DOHH2 (cell line): ENCODE measurements around the gene FILIP1L.

Experiments
- H3F3A ChIP-seq: fragments of 200-600 bp; sonication (generic), shearing (Covaris generic); 2 replicates; pipeline ENCODE4 v1.6.0; 2016; ENCODE audit warnings: antibody characterized with exemption, mild to moderate bottlenecking; ENCODE audit not compliant: control insufficient read depth, insufficient read depth
- H3K27ac ChIP-seq: fragments of 200-600 bp; sonication (generic); 2 replicates; pipeline ENCODE4 v1.5.1; 2014; ENCODE audit warnings: low read depth, mild to moderate bottlenecking, low read length, moderate library complexity
- H3K27me3 ChIP-seq: fragments of 200-600 bp; sonication (generic); 2 replicates; pipeline ENCODE4 v1.6.1; 2014; ENCODE audit warnings: mild to moderate bottlenecking, low read length, mixed read lengths; ENCODE audit not compliant: control insufficient read depth
- H3K36me3 ChIP-seq: fragments of 200-600 bp; sonication (generic); 2 replicates; pipeline ENCODE4 v1.6.1; 2014; ENCODE audit warnings: mild to moderate bottlenecking, low read length, moderate library complexity, mixed read lengths; ENCODE audit not compliant: control insufficient read depth
- H3K4me1 ChIP-seq: fragments of 200-600 bp; sonication (generic); 2 replicates; pipeline ENCODE4 v1.6.1; 2014; ENCODE audit warnings: mild to moderate bottlenecking, low read length, mixed read lengths; ENCODE audit not compliant: control insufficient read depth
- H3K4me2 ChIP-seq: fragments of 200-600 bp; sonication (generic); 2 replicates; pipeline ENCODE4 v1.6.0; 2014; ENCODE audit warnings: mild to moderate bottlenecking, low read length, moderate library complexity
- H3K4me3 ChIP-seq: fragments of 200-600 bp; sonication (generic); 2 replicates; pipeline ENCODE4 v1.5.1; 2014; ENCODE audit warnings: mild to moderate bottlenecking, low read length, mixed read lengths
- H3K79me2 ChIP-seq: fragments of 200-600 bp; sonication (generic); 2 replicates; pipeline ENCODE4 v1.6.1; 2014; ENCODE audit warnings: mild to moderate bottlenecking, low read length, mixed read lengths; ENCODE audit not compliant: control insufficient read depth
- H3K9me2 ChIP-seq: fragments of 200-600 bp; sonication (generic); replicated peaks from 2 replicates; pipeline ENCODE4 v1.6.1; 2014; ENCODE audit warnings: mild to moderate bottlenecking, low read length, mixed read lengths; ENCODE audit not compliant: control insufficient read depth
- H3K9me3 ChIP-seq: fragments of 200-600 bp; sonication (generic); 2 replicates; pipeline ENCODE4 v1.6.1; 2014; ENCODE audit warnings: antibody characterized with exemption, low read length, mixed read lengths; ENCODE audit not compliant: control insufficient read depth, insufficient read depth
- H4K20me1 ChIP-seq: fragments of 200-600 bp; sonication (generic); 2 replicates; pipeline ENCODE4 v1.6.0; 2014; ENCODE audit warnings: low read depth, mild to moderate bottlenecking, antibody characterized with exemption, low read length, moderate library complexity; ENCODE audit not compliant: control insufficient read depth, insufficient read depth
- CTCF ChIP-seq: fragments of 200-600 bp; sonication (generic); IDR thresholded peaks from one replicate; pipeline ENCODE4 v1.5.1; 2014; ENCODE audit warnings: antibody characterized with exemption, mild to moderate bottlenecking, low read depth, low read length; ENCODE audit not compliant: poor library complexity, severe bottlenecking
- EZH2phosphoT487 ChIP-seq: fragments of 200-600 bp; sonication (generic); IDR thresholded peaks from 2 replicates; pipeline ENCODE4 v1.6.1; 2017; ENCODE audit warnings: borderline replicate concordance, mild to moderate bottlenecking, antibody characterized with exemption, low read length, moderate library complexity, mixed read lengths

Gene FILIP1L

GRCh38 chr3:99850608-99851007 lies 263.7 kb downstream of the FILIP1L start:
- Histone ChIP-seq H3K27me3 (no peaks in the 10 kb centered on the region), H3K27ac (no peak overlapping the region), H3K9me3 (no peaks in the 10 kb centered on the region), H3K79me2 (peaks cover 87% of the 10 kb centered on the region), H3K4me1 (peaks cover 1% of the 10 kb centered on the region), H3K4me2 (no peak overlapping the region), H3K9me2 (no peaks in the 10 kb centered on the region), H4K20me1 (peaks cover 15% of the 10 kb centered on the region; the same call in 1 of the 2 replicates), H3F3A (no peaks in the 10 kb centered on the region; the same call in 1 of the 2 replicates), H3K4me3 (no peak overlapping the region), H3K36me3 (no peaks in the 10 kb centered on the region)
- TF ChIP-seq EZH2phosphoT487 (no peak), CTCF (no peak)

GRCh38 chr3:99848433-99848832 lies 265.9 kb downstream of the FILIP1L start:
- Histone ChIP-seq H3K9me3 (no peaks in the 10 kb centered on the region), H3K27me3 (no peaks in the 10 kb centered on the region), H3K9me2 (no peaks in the 10 kb centered on the region), H3F3A (no peaks in the 10 kb centered on the region; the same call in 1 of the 2 replicates), H4K20me1 (peaks cover 19% of the 10 kb centered on the region; the same call in 1 of the 2 replicates), H3K4me1 (peaks cover 20% of the 10 kb centered on the region), H3K27ac (no peak overlapping the region), H3K4me3 (no peak overlapping the region), H3K36me3 (no peaks in the 10 kb centered on the region), H3K4me2 (no peak overlapping the region), H3K79me2 (peaks cover 88% of the 10 kb centered on the region)
- TF ChIP-seq CTCF: no peak
- no peak for TF ChIP-seq EZH2phosphoT487

- H3K4me3 ChIP-seq: no peak overlapping the region
- H3K36me3 ChIP-seq: no peaks in the 10 kb centered on the region
- no peaks in the 10 kb centered on the region for H3K27me3 ChIP-seq
- TF ChIP-seq EZH2phosphoT487 (no peak), CTCF (no peak)
- no peak overlapping the region for H3K27ac ChIP-seq
- H4K20me1 ChIP-seq: peaks cover 15% of the 10 kb centered on the region; the same call in 1 of the 2 replicates
- peaks cover 85% of the 10 kb centered on the region for H3K79me2 ChIP-seq
- H3K9me3 ChIP-seq: no peaks in the 10 kb centered on the region
- H3K9me2 ChIP-seq: no peaks in the 10 kb centered on the region
- H3K4me1 ChIP-seq: peaks cover 20% of the 10 kb centered on the region
- H3K4me2 ChIP-seq: no peak overlapping the region
- no peaks in the 10 kb centered on the region; the same call in 1 of the 2 replicates for H3F3A ChIP-seq
These were observed 267.7 kb downstream of the FILIP1L start for GRCh38 chr3:99846477-99847160.
